ENCODE measurements around the gene SPPL2B. TPM values are rescaled to one million over a fixed set of nuclear protein-coding genes. Genes with fewer than 3 reads are reported as not detected.
A peak's percentile ranks its signal among the peaks of the same experiment; 100 is the strongest.

SPPL2B gene
- polyA plus RNA-seq, 3 donors, result 5.7 to 64.9 (median 8.7) TPM

- Mint-ChIP-seq H3K36me3 (peaks cover 0 to 19% of the 10 kb centered on the region in 2 donors), H3K9me3 (peaks cover 0 to 8% (median 3%) of the 10 kb centered on the region in 7 donors), H3K27me3 (ENCODE audit: low read depth in 3 of 3) (peaks cover 0 to 10% (median 0%) of the 10 kb centered on the region in 3 donors), H3K4me1 (peaks cover 56% of the 10 kb centered on the region), H3K27ac (peak overlapping the region in 2 of 7 donors; percentile 21 to 30), H3K4me3 (no peak overlapping the region)
- no peak overlapping the region for H3K4me2 ChIP-seq (replicated peaks; ENCODE audit: extremely low read depth, low read length, poor library complexity, severe bottlenecking)
- H3K27me3 ChIP-seq (ENCODE audit: control insufficient read depth in 2 of 2, insufficient read depth in 2 of 2, low read length in 2 of 2), result no peaks in the 10 kb centered on the region
- peaks cover 0 to 4% of the 10 kb centered on the region in 2 donors for H3K36me3 ChIP-seq (replicated peaks in 1 of 2; ENCODE audit: control insufficient read depth in 1 of 2, insufficient read depth in 2 of 2, low read length in 2 of 2)
- no peak overlapping the region for H3K27ac ChIP-seq (ENCODE audit: low read depth in 1 of 2, low read length in 2 of 2)
- no peak overlapping the region for H2AFZ ChIP-seq (ENCODE audit: insufficient read depth, low read depth, low read length, poor library complexity, severe bottlenecking)
- H3K4me3 ChIP-seq (replicated peaks in 1 of 3; ENCODE audit: low read depth in 2 of 3, low read length in 3 of 3), result no peak overlapping the region
- H3K9ac ChIP-seq (ENCODE audit: insufficient read depth, low read length, poor library complexity, severe bottlenecking), result no peak overlapping the region
- no peak for TF ChIP-seq CTCF (IDR thresholded peaks at IDR 0.05)
- H3K79me2 ChIP-seq (ENCODE audit: insufficient read depth, low read length), result peaks cover 72% of the 10 kb centered on the region
- intact Hi-C loops (cut with micrococcal nuclease), result no loop called here
- peaks cover 34 to 52% of the 10 kb centered on the region in 2 donors for H3K4me1 ChIP-seq (ENCODE audit: control insufficient read depth in 1 of 2, insufficient read depth in 2 of 2, low read length in 2 of 2)
- H3K9me3 ChIP-seq (replicated peaks in 1 of 2; ENCODE audit: control insufficient read depth in 1 of 2, insufficient read depth in 1 of 2, low read length in 2 of 2), result peaks cover 0 to 7% of the 10 kb centered on the region in 2 donors
- DNase-seq, result no peak
- 28% methylated on average over 5 of the region's 12 CpGs for WGBS (ENCODE audit: insufficient coverage)
- peaks cover 49% of the 10 kb centered on the region for H4K20me1 ChIP-seq (ENCODE audit: insufficient read depth, low read length)
These were observed 3.2 kb downstream of the SPPL2B start for GRCh38 chr19:2331601-2332246.

DNA sequence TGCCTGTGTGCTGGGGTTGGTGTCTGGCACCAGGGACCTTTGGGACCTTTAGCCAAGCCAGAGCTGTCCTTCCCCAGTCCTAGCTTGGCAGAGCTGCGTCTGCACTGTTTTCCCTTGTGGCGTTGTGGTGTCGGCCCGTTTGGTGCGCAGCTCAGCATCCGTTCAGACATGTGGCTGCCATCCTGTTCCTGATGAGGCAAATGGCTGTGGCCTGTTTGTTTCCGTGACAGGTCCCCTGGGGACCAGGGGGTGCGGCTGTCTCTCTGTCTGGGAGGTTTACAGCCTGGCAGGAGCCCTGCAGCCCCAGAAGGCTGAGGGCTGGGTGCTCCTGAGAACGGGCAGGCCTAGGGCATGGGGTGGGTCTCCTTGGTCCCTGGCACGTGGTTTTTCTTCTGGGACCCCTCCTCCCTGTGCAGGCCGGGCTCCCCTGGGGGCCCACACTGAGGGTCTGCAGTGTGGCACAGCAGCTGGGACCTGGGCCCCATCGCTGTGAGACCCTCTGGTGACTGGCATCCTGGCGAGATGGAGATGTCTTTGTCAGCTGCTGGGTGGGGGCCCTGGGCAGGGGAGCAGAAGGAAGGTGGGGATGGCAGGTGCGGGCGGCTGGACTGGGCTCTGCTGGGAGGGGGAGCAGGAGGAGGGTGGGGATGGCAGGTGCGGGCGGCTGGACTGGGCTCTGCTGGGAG lies 4.0 kb downstream of the SPPL2B start:
- Histone ChIP-seq H3K4me3 (replicated peaks in 1 of 3; ENCODE audit: low read depth in 2 of 3, low read length in 3 of 3) (no peak overlapping the region), H3K27me3 (ENCODE audit: control insufficient read depth in 2 of 2, insufficient read depth in 2 of 2, low read length in 2 of 2) (no peaks in the 10 kb centered on the region), H3K4me1 (ENCODE audit: control insufficient read depth in 1 of 2, insufficient read depth in 2 of 2, low read length in 2 of 2) (peaks cover 30 to 44% of the 10 kb centered on the region in 2 donors), H3K4me2 (replicated peaks; ENCODE audit: extremely low read depth, low read length, poor library complexity, severe bottlenecking) (no peak overlapping the region), H3K79me2 (ENCODE audit: insufficient read depth, low read length) (peaks cover 64% of the 10 kb centered on the region), H3K36me3 (replicated peaks in 1 of 2; ENCODE audit: control insufficient read depth in 1 of 2, insufficient read depth in 2 of 2, low read length in 2 of 2) (peaks cover 0 to 4% of the 10 kb centered on the region in 2 donors), H2AFZ (ENCODE audit: insufficient read depth, low read depth, low read length, poor library complexity, severe bottlenecking) (no peak overlapping the region), H3K27ac (ENCODE audit: low read depth in 1 of 2, low read length in 2 of 2) (no peak overlapping the region), H4K20me1 (ENCODE audit: insufficient read depth, low read length) (peaks cover 48% of the 10 kb centered on the region), H3K9me3 (replicated peaks in 1 of 2; ENCODE audit: control insufficient read depth in 1 of 2, insufficient read depth in 1 of 2, low read length in 2 of 2) (peaks cover 0 to 7% of the 10 kb centered on the region in 2 donors), H3K9ac (ENCODE audit: insufficient read depth, low read length, poor library complexity, severe bottlenecking) (no peak overlapping the region)
- Mint-ChIP-seq H3K4me1 (peaks cover 49% of the 10 kb centered on the region), H3K4me3 (no peak overlapping the region), H3K27me3 (ENCODE audit: low read depth in 3 of 3) (peaks cover 0 to 10% (median 0%) of the 10 kb centered on the region in 3 donors), H3K36me3 (peaks cover 3 to 26% of the 10 kb centered on the region in 2 donors), H3K27ac (peak overlapping the region in 1 of 7 donors; percentile 63), H3K9me3 (peaks cover 0 to 8% (median 3%) of the 10 kb centered on the region in 7 donors)
- DNase-seq, result no peak
- 12% methylated on average over 15 of the region's 17 CpGs for WGBS (ENCODE audit: insufficient coverage)
- no peak for TF ChIP-seq CTCF (IDR thresholded peaks at IDR 0.05)
- intact Hi-C loops (cut with micrococcal nuclease), result no loop called here

Data from CD14-positive monocyte (primary cell).